GM11168 (cell line): ENCODE results near the gene CMTM4.
"Not testable (repeated sequence)": the region's sequence is repeated elsewhere in the genome, so short reads cannot be mapped to it uniquely, and the experiment has no call there.

Experiments
- in situ Hi-C: fragments of 300-500 bp; cut with MboI; formaldehyde crosslinking; loops from one replicate; pipeline ENCODE4 v1.12.0; 2022; ENCODE audit warnings: low sequenced_read_pairs; ENCODE audit not compliant: unreplicated experiment

The CMTM4 gene

GRCh38 chr16:66603537-66604375, 92.8 kb downstream of the CMTM4 start:
- in situ Hi-C loops: no loop called here

- in situ Hi-C loops: no loop called here
Measured at GRCh38 chr16:66601471-66601870, 95.1 kb downstream of the CMTM4 start.

- in situ Hi-C loops: no loop called here
Measured at GRCh38 chr16:66600477-66600876, 96.1 kb downstream of the CMTM4 start.

DNA sequence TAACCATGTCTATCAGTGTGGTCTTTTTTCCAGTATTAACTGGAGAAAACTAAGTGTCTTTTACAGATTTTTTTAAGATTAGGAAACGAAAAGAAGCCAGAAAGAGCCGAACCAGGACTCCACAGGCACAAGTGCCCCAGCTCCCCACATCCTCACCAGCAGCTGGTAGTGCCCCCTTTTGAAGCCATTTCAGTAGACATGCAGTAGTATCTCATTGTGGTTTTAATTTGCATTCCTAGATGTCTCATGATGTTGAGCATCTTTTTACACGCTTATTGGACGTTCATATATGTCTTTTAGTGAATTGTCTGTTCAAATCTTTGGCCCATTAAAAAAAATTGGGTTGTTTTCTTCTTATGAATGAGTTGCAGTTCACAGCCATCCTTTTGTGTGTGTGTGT, 96.8 kb downstream of the CMTM4 start:
- in situ Hi-C loops: no loop called here

DNA sequence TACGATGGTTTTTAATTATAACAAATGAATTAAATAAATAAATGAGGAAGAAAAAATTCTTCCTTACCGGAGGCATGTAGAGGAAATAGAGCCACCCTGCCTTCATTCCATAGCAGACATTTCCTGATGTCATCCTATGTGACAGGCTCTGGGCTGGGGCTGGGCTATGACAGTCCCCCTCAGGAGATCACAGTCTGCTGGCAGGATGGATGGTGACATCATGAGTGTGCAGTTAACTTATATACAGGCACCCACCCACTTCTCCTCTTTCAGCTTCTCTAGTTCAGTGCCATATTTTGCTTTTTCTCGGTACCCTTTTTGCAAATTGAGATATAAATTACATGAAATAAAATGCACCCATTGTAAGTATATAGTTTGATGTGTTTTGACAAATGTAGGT, 98.4 kb downstream of the CMTM4 start:
- in situ Hi-C loops: no loop called here

- in situ Hi-C loops: no loop called here
Measured at GRCh38 chr16:66596986-66597848, 99.3 kb downstream of the CMTM4 start.

GRCh38 chr16:66596559-66596958, 100.0 kb downstream of the CMTM4 start:
- in situ Hi-C loops: not testable (repeated sequence)

DNA sequence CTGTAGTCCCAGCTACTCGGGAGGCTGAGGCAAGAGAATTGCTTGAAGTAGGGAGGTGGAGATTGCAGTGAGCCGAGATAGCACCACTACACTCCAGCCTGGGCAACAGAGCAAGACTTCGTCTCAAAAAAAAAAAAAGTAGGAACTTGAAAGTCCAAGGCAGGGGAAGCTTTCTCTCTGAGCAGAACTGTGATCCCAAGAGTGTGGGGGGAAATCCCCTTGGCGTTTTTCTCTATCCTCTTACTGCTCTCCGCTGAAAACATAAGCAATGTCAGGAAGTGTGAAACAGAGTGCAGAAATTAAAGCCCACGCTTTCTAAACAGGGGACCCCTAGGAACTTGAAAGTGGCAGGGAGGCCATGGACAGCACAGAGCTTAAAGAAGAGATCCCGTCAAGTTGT, 101.8 kb downstream of the CMTM4 start:
- in situ Hi-C loops: no loop called here

DNA sequence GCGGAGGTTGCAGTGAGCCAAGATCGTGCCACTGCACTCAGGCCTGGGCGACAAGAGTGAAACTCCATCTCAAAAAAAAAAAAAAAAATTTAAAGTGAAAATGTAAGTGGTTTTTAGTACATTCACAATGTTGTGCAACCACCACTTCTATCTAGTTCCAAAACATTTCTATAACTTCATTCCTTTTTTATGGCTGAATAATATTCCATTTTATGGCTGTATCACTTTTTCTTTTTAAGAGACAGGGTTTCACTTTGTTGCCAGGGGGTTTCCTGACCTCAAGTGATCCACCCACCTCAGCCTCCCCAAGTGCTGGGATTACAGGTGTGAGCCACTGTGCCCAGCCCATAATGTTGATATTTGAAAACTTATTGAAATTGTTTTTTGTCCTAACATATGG, 103.7 kb downstream of the CMTM4 start:
- in situ Hi-C loops: no loop called here

DNA sequence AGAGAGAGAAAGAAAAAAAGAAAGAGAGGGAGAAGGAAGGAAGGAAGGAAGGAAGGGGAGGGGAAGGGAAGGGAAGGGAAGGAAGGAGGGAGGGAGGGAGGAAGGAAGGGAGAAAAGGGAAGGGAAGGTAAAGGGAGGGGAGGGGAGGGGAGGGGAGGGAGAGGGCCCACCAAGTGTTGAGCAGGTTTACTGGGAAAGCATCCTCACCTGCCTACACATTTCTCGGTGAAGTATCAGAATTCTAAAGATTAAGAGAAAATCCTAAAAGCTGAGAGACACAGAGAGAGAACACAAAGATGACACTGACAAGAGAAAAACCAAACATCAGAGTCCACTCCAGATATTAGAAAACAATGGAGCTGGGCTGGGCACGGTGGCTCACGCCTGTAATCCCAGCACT, 104.3 kb downstream of the CMTM4 start:
- in situ Hi-C loops: no loop called here

DNA sequence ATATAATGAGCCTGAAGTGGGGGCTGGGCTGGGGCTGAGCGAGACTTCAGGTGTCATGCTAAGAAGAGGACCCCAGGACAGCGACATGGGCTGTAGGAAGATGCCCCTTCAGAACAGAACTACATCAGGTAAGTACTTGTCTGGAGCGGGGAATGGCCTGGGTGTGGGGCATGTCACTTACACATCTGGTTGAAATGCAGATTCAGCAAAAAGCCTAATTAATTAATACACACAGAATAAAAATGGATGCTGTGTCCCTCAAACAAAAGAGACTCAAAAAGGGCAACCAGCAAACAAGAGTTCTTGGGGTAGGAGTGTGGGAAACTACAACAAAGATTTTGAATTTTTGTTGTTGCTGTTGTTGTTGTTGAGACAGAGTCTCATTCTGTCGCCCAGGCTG, 105.5 kb downstream of the CMTM4 start:
- in situ Hi-C loops: no loop called here

GRCh38 chr16:66590322-66590721, 106.2 kb downstream of the CMTM4 start:
- in situ Hi-C loops: no loop called here

DNA sequence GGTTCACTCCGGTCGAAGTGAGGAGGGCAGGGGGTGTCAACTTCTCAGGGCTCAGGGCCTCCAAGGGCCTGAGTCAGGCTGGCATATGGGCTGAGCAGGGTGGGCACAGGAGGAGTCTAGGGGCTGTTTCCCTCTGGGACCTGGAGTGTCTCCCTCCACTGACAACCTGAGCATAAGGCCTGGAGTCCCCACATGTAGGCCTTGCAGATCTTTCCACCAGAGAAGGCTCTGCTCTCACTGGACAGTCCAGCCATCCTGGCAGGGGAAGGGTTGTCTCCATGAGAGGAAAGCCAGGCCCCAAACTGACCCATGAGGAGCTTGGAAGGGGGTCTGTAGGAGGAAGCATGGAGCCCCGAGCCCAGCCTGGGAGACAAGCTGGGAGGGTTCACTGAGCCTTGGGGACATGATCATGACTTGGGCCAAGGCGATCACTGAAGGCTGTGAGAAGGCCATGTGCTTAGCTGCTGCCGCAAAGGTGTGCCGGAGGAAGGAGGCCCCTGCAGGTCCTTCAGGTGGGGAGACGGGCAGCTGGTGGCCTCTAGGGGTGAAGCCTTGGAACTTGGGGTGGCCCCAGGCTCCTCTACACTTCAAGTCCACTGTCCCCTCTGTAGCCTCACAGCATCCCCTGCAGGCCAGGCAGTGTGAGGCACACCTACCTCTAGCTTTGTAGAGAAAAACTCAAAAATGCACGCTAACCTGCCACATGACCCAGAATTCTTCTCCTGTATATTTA, 107.4 kb downstream of the CMTM4 start:
- in situ Hi-C loops: loop anchor here (5.0 kb wide), 1 partner anchor 107 kb away; no protein-coding TSS in a partner anchor

DNA sequence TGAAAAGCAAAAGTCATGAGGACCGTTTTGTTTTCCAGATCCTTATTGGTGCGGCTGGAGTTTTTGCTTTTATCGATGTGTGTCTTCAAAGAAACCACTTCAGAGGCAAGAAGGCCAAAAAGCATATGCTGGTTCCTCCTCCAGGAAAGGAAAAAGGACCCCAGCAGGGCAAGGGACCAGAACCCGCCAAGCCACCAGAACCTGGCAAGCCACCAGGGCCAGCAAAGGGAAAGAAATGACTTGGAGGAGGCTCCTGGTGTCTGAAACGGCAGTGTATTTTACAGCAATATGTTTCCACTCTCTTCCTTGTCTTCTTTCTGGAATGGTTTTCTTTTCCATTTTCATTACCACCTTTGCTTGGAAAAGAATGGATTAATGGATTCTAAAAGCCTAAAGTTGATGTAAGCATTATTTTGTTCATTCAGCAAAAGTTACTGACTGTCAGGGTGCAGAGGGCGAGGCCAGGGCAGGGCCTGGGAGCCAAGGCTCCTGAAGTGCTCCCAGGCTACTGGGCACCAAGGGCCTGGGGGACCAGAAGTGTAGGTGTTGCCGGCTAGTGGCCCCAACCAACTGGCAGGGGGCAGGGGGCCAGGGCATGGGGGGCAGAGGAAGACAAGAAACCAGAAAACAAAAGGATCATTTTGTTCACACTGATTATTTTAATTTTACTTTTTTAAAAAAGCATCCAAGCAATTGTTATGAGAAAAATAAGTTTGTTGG, 108.5 kb downstream of the CMTM4 start:
- in situ Hi-C loops: loop anchor here (5.0 kb wide), 1 partner anchor 106 kb away; no protein-coding TSS in a partner anchor

- in situ Hi-C loops: loop anchor here (5.0 kb wide), 1 partner anchor 103 kb away; no protein-coding TSS in a partner anchor
Measured at GRCh38 chr16:66585481-66586239, 110.9 kb downstream of the CMTM4 start.

- in situ Hi-C loops: no loop called here
Measured at GRCh38 chr16:66581246-66581952, 115.1 kb downstream of the CMTM4 start.

GRCh38 chr16:66580605-66581209, 115.8 kb downstream of the CMTM4 start:
- in situ Hi-C loops: no loop called here
